Measurements from ENCODE around the gene GADD45GIP1.
A peak's percentile ranks its signal among the peaks of the same experiment; 100 is the strongest.
"Not testable (repeated sequence)": the region's sequence is repeated elsewhere in the genome, so short reads cannot be mapped to it uniquely, and the experiment has no call there.

The GADD45GIP1 gene

DNA sequence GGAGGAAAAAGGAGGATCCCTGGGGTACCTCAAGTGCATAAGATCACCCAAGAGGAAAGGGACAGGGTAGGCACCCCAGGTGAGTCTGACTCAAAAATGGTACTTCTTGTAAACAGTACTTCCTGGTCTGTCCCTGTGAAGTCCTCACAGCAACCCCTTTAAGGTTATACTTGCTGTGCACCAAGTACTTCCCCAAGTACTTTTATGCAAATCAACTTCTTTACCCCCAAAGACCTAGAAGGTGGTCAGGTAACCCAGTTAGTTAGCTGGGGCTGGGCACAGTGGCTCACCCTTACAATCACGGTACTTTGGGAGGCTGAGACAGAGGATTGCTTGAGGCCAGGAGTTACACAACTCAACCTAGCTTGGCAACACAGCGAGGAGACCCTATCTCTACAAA, 16.1 kb downstream of the GADD45GIP1 start:
- no peak for DNase-seq (ENCODE audit: low read depth, low spot score)

DNA sequence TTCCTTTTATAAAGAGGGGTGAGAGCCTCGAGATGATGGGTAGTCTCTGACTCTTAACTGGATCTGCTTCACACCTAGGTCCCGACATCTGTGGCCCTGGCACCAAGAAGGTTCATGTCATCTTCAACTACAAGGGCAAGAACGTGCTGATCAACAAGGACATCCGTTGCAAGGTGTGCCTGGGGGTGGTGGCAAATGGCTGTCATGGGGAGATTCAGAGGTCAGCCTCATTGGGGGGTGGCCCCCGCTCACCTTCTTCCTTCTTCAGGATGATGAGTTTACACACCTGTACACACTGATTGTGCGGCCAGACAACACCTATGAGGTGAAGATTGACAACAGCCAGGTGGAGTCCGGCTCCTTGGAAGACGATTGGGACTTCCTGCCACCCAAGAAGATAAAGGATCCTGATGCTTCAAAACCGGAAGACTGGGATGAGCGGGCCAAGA, 17.0 kb downstream of the GADD45GIP1 start:
- no peak for DNase-seq (ENCODE audit: low read depth, low spot score)

DNA sequence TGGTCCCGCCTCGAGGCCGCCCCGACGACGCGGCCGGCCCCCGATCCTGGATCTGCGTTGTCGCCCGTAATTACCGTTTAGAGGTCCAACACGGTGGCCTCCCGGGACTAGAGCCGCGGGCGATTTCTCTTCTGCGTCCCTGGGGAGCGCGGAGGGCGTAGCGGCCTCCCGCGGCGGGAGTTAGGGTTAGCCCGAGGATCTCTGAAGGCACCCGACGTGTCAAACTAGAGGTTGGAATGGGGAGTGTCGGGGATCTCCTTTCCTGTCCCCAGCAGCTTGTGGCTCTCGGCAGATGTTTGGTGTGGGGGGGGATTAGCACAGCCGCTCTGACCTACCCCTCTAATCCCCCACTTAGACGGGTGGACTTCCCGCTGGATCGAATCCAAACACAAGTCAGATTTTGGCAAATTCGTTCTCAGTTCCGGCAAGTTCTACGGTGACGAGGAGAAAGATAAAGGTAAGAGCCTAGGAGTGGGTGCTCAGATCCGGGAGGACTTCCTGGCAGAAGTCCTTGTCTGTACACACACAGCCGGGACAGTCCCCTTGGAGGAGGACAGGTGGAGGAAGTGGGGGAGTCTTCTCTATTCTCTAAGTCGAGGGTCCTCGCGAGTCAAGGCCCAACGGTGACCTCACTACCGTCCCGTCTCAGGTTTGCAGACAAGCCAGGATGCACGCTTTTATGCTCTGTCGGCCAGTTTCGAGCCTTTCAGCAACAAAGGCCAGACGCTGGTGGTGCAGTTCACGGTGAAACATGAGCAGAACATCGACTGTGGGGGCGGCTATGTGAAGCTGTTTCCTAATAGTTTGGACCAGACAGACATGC, 18.0 kb downstream of the GADD45GIP1 start:
- DNase-seq (ENCODE audit: low read depth, low spot score): no peak

DNA sequence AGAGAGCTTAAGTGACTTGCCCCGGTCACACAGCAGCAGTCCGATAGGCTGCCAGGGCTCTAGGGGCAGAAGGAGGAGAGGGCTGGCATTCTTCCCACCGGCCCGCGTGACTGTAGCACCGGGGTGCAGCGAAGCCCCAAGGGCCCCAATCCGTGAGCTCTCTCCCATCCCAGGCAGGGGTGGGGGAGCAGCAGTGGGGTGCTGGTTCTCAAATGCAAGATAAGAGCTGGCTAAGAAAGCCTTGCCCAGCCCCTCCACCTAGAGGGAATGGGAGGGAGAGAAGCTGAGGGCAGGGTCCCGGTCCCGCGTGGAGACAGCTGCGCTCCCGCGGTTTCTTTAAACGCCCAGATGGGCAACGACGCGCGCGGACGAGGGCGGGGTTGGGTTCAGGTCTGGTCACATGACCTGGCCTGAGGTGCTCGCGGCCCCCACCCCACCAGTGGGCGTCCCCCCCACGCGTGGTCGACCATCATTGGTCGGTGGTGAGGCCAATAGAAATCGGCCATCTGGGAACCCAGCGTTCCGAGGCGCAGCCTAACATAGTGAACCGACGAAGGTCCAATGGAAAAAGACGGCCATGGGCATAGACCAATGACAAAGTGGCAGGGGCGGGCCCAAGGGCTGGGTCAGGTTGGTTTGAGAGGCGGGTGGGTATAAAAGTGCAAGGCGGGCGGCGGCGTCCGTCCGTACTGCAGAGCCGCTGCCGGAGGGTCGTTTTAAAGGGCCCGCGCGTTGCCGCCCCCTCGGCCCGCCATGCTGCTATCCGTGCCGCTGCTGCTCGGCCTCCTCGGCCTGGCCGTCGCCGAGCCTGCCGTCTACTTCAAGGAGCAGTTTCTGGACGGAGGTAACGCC, 18.9 kb downstream of the GADD45GIP1 start, which contains the start of gene CALR:
Gene CALR, plus strand, starts transcription at position 683 of the 852 bp plus-strand sequence. Its CDS starts 71 bp downstream, at position 754.
- DNase-seq (ENCODE audit: low read depth, low spot score): peak; percentile 99

DNA sequence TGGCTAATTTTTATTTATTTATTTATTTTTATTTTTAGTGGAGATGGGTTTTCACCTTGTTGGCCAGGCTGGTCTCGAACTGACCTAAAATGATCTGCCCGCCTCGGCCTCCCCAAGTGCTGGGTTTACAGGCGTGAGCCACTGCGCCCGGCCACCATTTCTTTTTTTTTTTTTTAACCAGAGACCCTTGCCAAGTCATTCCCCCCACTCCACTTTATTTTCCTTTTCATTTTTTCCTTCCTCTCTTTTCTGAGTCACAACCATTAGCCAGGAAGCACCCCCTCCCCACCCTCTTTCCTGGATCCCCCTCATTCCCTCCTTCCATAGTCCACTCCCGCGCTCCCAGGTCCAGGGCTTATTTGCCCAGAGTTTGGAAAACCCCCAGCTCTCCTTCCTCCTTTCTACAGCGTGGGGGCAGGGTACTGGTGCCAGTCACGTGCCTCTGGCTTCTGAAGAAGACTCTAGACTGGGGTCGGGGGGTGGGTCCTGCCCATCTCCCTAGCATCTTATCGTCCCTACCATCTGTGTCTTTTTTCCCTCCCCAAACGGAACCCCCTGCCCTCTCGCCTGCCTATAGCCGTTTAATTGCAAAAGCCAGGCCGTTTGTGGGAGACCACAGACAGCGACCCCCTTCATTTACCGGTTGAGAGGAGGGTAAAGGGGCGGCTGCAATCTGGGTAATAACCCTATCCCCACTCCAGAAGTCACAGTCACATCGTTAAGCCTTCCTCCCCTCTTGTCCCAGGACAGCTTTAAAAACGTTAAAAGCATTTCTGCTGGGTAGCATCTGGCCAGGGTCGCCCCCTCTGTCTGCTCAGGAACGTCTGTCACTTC, 19.7 kb downstream of the GADD45GIP1 start:
- DNase-seq (ENCODE audit: low read depth, low spot score): no peak

DNA sequence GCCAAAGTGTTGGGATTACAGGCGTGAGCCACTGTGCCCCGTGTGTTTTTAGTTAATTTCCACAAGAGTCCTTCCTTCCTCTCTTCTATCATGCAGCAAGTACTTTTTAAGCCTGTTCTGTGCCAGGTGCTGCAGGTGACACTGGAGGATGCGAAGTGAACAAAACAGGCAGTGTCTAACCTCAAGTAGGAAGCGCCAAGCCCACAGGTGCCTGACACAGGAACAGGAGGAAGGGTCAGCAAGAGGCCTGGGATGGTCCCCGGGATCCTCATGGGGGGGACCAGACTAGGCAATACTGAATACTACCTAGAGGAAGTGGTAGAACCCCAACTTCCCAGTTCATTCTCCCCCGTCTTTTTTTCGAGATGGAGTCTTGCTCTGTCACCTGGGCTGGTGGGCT, 20.4 kb downstream of the GADD45GIP1 start:
- DNase-seq (ENCODE audit: low read depth, low spot score): no peak

DNA sequence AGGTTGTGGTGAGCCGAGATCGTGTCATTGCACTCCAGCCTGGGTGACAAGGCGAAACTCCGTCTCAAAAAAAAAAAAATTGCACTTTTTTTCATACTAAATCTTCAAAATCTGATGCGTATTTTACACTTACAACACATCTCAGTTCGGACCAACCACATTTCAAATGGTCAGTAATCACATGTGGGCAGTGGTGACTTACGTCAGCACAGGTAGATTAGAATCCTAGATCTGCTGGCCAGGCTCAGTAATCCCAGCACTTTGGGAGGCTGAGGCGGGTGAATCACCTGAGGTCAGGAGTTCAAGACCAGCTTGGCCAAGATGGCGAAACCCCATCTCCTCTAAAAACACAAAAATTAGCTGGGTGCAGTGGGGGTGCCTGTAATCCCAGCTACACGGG, 22.0 kb downstream of the GADD45GIP1 start:
- no peak for DNase-seq (ENCODE audit: low read depth, low spot score)

DNA sequence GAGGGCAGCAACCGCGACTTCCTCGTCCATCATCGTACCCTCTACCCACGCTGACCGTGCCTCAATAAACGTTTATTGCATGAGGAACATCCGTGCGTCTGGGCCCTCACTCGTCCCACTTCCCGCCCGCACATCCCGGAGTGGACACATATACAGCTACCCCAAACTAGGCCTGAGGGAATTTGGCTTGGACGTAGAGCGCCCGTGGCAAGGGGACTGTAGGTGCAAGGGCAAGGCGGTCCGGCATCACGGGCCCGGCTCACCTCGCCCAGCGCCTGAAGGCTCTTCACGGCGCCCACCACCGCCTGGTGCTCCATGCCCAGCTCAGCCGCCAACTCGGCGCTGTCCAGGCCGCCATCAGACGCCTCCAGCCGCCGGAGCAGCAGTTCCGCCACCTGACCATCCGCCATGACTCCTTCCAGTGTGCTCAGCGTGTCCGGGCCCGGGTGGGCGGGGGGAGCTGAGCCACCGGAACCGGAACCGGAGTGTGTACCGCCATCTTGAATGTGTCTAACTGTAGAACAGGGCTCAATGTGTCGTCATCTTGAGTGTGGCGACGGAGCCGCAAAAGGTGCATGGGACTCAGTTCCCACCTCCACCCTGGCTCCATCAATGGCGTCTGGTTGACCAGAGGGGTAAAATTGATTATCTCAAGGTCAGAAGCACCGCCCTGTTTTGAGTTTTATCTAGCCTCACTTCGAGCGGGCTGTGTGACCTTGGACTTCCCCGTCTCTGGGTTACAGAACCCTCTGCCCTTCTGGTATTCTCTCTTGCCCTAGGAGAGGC, 23.5 kb downstream of the GADD45GIP1 start, which contains the start of gene FARSA:
Gene FARSA, minus strand, starts transcription at position 425 of the 786 bp plus-strand sequence. Its CDS starts 15 bp downstream, at position 410.
- peak; percentile 82 for DNase-seq (ENCODE audit: low read depth, low spot score)

DNA sequence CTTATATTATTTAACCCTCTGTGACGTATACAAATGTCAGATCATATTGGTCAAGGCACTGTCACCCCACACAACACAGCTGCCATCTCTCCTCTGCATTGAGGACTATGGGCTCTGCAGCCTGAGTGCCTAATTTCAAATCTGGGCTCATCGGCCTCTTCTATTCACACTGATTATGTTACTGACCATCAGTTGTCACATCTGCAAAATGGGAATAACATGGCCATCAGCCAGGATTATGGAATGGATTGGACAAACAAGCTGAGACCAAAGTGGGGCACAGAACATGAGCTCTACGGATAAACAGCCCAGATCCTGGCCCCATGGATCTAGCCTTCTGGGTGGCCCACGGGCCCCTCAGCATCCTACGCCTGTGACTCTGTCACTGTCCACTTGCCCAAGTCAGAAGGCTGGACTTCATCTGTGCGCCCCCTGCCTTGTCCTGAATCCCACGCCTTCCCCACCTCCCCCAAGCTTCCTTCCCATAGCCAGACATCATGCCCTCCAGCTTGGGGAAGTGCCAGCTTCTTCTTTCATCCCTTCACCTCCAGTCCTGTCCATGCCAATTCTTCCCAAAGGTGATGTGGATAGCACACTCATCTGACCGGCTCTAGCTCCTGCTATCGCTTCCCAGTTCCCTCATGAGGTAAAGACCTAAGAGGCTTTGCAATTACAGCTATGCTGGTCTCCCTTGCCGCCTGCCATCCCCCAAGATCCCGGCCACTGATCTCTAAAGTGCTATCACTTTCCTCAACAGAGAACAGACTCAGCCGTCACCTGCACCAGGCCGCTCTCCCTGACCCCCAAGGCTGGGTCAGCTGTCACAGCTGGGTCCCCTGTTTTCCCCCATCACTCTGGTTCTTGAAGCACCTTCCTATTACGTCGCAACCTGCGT, 24.4 kb downstream of the GADD45GIP1 start:
- DNase-seq (ENCODE audit: low read depth, low spot score): no peak

DNA sequence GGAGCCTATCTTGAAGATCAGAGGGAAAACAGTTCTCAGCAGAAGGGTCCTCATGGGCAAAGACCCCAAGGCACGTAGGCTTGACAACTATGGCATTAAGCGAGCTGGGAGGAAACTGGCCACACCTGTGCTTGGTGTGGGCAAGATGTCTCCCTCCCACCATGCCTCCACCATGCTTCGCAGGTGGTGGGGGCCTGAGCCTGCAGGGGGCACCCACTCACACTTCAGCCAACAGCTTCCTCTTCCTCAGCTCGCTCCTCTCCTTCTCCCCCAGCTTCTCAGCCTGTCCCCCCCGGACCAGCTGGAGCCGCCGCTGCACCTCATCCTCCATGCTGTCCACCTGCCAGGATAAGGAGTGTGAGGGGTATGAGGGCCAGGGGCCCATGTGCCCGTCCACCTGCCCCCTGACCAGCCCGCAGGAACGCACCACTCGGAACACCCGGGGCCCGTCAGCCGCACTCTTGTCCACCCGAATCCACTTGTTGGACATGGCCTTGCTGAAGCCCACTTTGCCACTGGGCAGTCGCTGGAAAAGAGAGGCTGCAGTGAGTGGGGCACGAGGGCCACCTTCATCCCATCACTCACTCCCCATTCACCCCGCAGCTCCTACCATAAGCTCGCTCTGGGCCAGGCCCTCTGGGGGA, 26.9 kb downstream of the GADD45GIP1 start:
- no peak for DNase-seq (ENCODE audit: low read depth, low spot score)

DNA sequence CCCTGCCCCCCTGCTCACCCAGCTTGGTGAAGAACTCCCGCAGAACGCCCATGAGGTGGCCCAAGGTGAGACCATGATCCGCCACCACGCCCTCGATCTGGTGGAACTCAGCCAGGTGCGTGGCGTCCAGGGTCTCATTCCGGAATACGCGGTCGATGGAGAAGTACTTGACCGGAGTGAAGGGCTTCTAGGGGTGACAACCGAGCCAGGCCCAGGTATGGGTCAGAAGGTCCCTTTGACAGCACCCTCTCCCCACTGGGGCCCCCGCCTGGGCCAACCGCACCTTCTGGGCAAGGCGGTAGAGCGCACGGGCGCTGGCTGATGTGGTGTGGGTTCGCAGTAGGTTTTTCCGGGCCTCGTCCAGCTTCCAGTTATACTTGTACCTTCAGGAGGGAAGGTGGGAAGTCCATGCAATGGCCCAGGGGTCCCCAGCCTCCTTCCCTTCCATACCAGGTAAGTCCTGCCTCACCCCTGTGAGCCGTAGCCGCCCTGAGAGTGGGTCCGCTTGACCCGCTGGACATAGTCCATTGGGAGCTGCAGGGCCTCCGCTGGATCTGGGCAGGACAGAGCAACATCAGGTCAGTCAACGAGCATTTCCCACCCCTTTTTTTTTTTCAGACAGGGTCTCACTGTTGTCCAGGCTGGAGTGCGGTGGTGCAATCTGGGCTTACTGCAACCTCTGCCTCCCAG, 32.3 kb downstream of the GADD45GIP1 start:
- DNase-seq (ENCODE audit: low read depth, low spot score): no peak

DNA sequence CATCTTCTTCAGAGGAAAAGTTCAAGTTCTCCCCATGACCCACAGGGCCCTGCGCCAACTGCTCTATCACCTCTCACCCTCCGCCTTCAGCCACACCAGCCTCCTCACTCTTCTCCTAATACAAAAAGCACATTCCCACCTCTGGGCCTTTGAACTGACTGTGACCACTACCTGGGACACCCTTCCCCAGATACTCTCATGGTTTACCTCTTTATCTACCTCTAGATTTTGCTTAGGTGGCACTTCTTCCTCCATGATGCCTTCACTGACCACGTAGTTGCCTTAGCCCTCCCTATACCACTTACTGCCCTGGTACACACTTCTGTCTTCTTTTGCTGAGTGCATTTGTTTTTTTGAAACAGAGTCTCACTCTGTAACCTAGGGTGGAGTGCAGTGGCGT, 34.1 kb downstream of the GADD45GIP1 start:
- no peak for DNase-seq (ENCODE audit: low read depth, low spot score)

DNA sequence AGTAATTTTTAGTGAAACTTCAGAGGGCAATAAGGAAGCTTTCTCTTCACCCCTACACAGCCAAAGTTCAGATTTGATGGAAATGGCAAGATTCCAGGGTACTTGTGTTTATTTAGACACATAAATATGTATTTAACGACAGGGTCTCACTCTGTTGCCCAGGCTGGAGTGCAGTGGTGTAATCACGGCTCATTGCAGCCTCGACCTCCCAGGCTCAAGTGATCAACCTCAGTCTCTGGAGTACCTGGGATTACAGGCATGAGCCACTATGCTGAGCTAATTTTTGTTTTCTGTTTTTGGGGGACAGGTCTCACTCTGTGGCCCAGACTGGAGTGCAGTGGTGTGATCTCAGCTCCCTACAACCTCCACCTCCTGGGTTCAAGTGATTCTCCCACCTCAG, 36.0 kb downstream of the GADD45GIP1 start:
- no peak for DNase-seq (ENCODE audit: low read depth, low spot score)

DNA sequence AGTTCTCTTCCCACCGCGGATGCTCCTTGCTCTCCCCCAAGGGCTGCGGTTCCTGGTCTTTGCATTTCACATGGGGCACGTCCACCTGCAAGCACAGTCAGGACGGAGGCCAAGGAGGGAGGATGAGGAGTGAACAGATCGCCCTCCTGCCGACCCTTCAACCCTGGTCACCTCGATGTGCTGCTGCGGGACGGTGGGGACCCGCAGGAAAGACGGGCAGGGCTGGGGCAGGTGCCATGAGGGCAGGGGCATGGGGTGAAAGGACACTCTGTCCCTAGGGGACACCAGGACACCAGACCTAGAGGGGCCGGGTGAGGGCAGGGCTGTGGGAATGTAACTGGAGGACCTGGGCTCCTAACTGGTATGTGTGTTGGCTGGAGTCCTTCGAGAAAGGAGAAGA, 38.8 kb downstream of the GADD45GIP1 start:
- DNase-seq (ENCODE audit: low read depth, low spot score): no peak

DNA sequence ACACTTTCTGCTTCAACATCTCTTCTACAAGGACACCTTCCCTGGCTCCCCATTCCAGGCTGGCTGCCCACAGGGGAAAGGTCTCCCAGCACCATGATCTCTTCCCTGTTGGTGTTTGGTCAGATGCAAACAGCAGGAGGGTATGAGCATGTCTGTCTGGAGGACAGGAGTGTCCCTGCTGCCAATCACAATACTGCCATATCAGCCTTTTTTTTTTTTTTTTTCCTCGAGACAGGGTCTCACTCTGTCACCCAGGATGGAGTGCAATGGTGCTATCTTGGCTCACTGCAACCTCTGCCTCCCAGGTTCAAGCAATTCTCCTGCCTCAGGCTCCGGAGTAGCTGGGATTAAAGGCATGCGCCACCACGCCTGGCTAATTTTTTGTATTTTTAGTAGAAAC, 41.2 kb downstream of the GADD45GIP1 start:
- not testable (repeated sequence) for DNase-seq (ENCODE audit: low read depth, low spot score)

DNA sequence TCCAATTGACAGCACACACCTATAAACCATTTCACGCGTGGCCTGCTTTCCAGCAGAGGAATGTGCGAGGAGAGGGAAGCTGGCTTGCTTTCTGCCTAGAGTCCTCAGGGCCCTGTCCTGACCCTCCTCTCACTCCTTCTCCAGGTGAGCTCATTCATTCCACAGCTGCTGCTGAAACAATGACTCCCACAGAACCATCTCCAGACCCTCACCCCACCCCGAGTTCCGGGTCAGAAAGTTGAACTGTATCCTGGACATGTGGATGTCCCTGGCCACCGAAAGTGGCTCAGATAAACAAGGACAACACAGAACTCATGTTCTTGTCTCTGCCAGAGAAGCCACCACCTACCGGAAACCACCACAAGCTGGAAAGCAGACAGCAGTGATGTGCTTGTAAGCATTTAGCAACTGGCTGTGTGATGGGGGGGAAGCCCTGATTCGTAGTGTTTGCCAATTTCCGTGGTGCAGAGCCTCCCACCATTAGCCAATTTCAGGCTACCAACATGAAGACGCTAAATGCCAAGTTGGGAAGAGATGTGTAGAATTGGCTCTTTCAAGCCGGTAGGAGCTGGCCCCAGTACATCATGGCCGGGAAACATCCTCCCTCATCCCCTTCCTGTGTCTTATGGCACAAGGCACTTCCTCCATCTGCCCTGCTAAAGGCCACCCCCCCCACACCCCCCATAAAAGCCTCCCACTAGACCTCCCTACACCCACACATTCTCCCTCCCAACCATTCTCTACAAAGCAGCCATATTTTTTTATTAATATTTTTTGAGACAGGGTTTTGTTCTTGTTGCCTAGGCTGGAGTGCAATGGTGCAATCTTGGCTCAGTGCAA, 43.0 kb downstream of the GADD45GIP1 start:
- no peak for DNase-seq (ENCODE audit: low read depth, low spot score)

DNA sequence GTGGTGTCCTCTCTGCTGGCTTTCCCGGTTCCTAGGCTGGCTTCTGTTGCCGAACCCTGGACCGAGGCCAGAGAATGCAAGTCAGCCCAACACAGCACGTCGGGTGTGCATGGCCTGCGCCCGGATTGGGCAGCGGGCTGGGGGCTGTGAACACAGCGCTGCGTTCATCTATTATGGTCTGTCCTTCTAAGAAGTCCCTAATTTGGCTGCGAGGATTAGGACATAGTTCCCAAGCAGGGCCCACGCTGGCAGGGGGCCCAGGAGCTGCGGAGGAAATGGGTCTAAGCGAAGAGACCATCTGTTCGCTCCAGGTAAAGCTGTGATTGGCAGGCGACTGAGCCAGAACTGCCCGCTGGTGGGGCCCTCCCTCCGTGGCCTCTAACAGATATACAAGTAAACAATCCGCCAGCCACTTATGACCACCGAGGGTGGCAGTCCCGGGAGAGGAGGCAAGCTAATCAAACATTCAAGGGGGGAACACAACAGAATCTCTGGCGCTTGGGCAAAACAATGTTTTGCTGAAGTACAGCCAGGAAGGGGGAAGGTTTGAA, 43.9 kb downstream of the GADD45GIP1 start:
- DNase-seq (ENCODE audit: low read depth, low spot score): no peak
